Measurements from ENCODE around the gene ZBTB7B. TPM values are rescaled to one million over a fixed set of nuclear protein-coding genes. Genes with fewer than 3 reads are reported as not detected.

Gene ZBTB7B
- total and polyA plus RNA-seq, 9 of the 15 experiments (the other 6 are each of a cell fraction or from before 2014, with no cell fraction given): 0.04 to 46.5 (median 15.2) TPM

- TF ChIP-seq ZNF280B (CRISPR knock-in tag; IDR thresholded peaks at IDR 0.05) (no peak), ZNF76 (CRISPR knock-in tag; IDR thresholded peaks at IDR 0.05; ENCODE audit: borderline replicate concordance) (no peak), BDP1 (IDR thresholded peaks at IDR 0.05; ENCODE audit: insufficient read depth, insufficient read length) (no peak), ZNF253 (CRISPR knock-in tag; conservative IDR thresholded peaks at IDR 0.05) (no peak), ZNF507 (tag; conservative IDR thresholded peaks at IDR 0.05) (no peak), HMG20A (CRISPR knock-in tag; conservative IDR thresholded peaks at IDR 0.05) (no peak), ZNF280A (IDR thresholded peaks at IDR 0.05; ENCODE audit: low read depth, partially characterized antibody) (no peak), KDM2B (CRISPR knock-in tag; IDR thresholded peaks at IDR 0.05) (no peak), ZNF239 (CRISPR knock-in tag; IDR thresholded peaks at IDR 0.05) (no peak), DMBX1 (CRISPR knock-in tag; IDR thresholded peaks at IDR 0.05; ENCODE audit: borderline replicate concordance) (no peak), EHMT2 (IDR thresholded peaks at IDR 0.05) (no peak), PRDM10 (IDR thresholded peaks at IDR 0.05; ENCODE audit: partially characterized antibody) (peak; percentile 13)
Observed at GRCh38 chr1:155008015-155008941, 5.7 kb downstream of the ZBTB7B start (continued).

Measured in K562 (cell line).